Neural progenitor cell (in vitro differentiated cells): Measurements from ENCODE around the gene KCNQ1. TPM values are rescaled to one million over a fixed set of nuclear protein-coding genes. Genes with fewer than 3 reads are reported as not detected.

Experiments
- DNase-seq: peaks from one replicate; pipeline ENCODE4 v3.0.0-alpha.2; 2016; ENCODE audit warnings: low spot score
- H2AFZ ChIP-seq: fragments of 200-600 bp; sonication (generic); replicated peaks from 2 replicates; pipeline ENCODE4 v1.6.1; 2016; ENCODE audit warnings: antibody characterized with exemption
- H3F3A ChIP-seq: fragments of 200-600 bp; sonication (generic); 2 replicates; pipeline ENCODE4 v1.6.1; 2016; ENCODE audit warnings: antibody characterized with exemption, low read depth
- H3K27ac ChIP-seq: fragments of 200-600 bp; sonication (generic); 2 replicates; pipeline ENCODE4 v1.5.1; 2016; ENCODE audit warnings: mild to moderate bottlenecking
- H3K27me3 ChIP-seq: fragments of 200-600 bp; sonication (generic); 2 replicates; pipeline ENCODE4 v1.6.1; 2016; ENCODE audit warnings: mild to moderate bottlenecking, moderate library complexity
- H3K36me3 ChIP-seq: fragments of 200-600 bp; sonication (generic); 2 replicates; pipeline ENCODE4 v1.5.1; 2016
- H3K4me1 ChIP-seq: fragments of 200-600 bp; sonication (generic); 2 replicates; pipeline ENCODE4 v1.6.1; 2016; ENCODE audit warnings: mixed run types
- H3K4me2 ChIP-seq: fragments of 200-600 bp; sonication (generic); 2 replicates; pipeline ENCODE4 v1.6.1; 2016
- H3K4me3 ChIP-seq: fragments of 200-600 bp; sonication (generic); 2 replicates; pipeline ENCODE4 v1.5.1; 2016
- H3K79me2 ChIP-seq: fragments of 200-600 bp; sonication (generic); 2 replicates; pipeline ENCODE4 v1.6.1; 2016; ENCODE audit warnings: low read depth
- H3K9ac ChIP-seq: fragments of 200-600 bp; sonication (generic); 2 replicates; pipeline ENCODE4 v1.6.1; 2016
- H3K9me3 ChIP-seq: fragments of 200-600 bp; sonication (generic); 2 replicates; pipeline ENCODE4 v1.5.1; 2016; ENCODE audit warnings: low read depth
- H4K20me1 ChIP-seq: fragments of 200-600 bp; sonication (generic); 2 replicates; pipeline ENCODE4 v1.6.1; 2016; ENCODE audit warnings: low read depth
- H3K27ac Mint-ChIP-seq: 3 replicates; pipeline ENCODE4 v1.8.0; 2021; ENCODE audit warnings: mixed read lengths
- H3K27me3 Mint-ChIP-seq: 2 replicates; pipeline ENCODE4 v1.8.0; 2022; ENCODE audit warnings: low read depth, mild to moderate bottlenecking, inconsistent platforms, moderate library complexity, mixed read lengths; ENCODE audit not compliant: insufficient read depth
- H3K36me3 Mint-ChIP-seq: 3 replicates; pipeline ENCODE4 v1.8.0; 2021; ENCODE audit warnings: mixed read lengths
- H3K4me1 Mint-ChIP-seq: 3 replicates; pipeline ENCODE4 v1.8.0; 2021; ENCODE audit warnings: mixed read lengths
- H3K4me3 Mint-ChIP-seq: 3 replicates; pipeline ENCODE4 v1.8.0; 2021; ENCODE audit warnings: mild to moderate bottlenecking, moderate library complexity, mixed read lengths
- H3K9me3 Mint-ChIP-seq: 3 replicates; pipeline ENCODE4 v1.8.0; 2020; ENCODE audit warnings: mixed read lengths
- CTCF ChIP-seq: fragments of 200-600 bp; sonication (generic); IDR thresholded peaks from 2 replicates; pipeline ENCODE4 v1.5.1; 2017; ENCODE audit warnings: antibody characterized with exemption, mild to moderate bottlenecking
- EZH2 ChIP-seq: fragments of 200-600 bp; sonication (generic); IDR thresholded peaks from 2 replicates; pipeline ENCODE4 v1.6.1; 2017; ENCODE audit warnings: antibody characterized with exemption, mild to moderate bottlenecking, moderate library complexity
- EZH2phosphoT487 ChIP-seq: fragments of 200-600 bp; sonication (generic); IDR thresholded peaks from 2 replicates; pipeline ENCODE4 v1.6.1; 2017; ENCODE audit warnings: antibody characterized with exemption
- total RNA-seq: library from RNA; depleted of rRNA; stranded (reverse); fragments of >200 nt; gene quantifications from 2 replicates; pipeline ENCODE4 v1.2.3, GENCODE V29; 2015; ENCODE audit warnings: low replicate concordance

The KCNQ1 gene
- total RNA-seq, 1 donor from 2014 or later = 0.11 TPM

DNA sequence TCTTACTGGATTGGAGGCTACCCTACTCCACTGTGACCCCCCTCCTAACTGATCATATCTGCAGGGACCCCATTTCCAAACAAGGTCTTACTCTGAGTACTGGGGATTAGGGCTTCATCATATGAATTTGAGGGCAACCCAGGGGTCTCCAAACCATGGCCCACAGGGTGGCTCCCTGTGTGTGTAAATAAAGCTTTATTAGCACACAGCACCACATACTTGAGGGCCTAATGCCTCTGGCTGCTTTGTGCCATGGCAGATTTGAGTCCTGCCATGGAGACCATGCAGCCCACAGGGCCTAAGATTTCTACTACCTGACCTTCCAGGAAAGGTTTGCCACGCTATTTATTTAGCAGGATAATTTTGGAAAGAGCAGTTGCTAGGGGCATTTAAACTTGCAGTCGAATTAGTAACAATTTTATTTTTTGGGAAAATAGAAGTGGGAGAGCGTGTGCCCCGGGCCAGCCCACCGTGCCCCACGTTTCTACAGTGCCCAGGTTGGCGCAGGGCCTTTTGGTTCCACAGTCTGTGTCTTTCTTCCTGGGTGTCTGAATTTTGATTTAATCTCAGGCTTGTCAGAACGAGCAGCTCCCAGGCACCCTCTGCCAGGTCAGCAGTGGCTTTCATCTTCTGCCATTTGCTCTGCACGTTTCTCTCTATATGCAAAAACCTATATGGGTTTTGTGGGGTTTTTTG lies 92.3 kb downstream of the KCNQ1 start:
- Mint-ChIP-seq H3K27ac (no peak overlapping the region), H3K4me3 (no peak overlapping the region), H3K4me1 (peaks cover 41% of the 10 kb centered on the region), H3K36me3 (no peaks in the 10 kb centered on the region), H3K9me3 (no peaks in the 10 kb centered on the region), H3K27me3 (peaks cover 5% of the 10 kb centered on the region)
- Histone ChIP-seq H2AFZ (no peak overlapping the region), H3K36me3 (no peaks in the 10 kb centered on the region), H3K4me2 (no peak overlapping the region), H3K4me3 (no peak overlapping the region), H3K9ac (no peak overlapping the region), H3K9me3 (no peaks in the 10 kb centered on the region), H3K79me2 (no peaks in the 10 kb centered on the region), H4K20me1 (no peaks in the 10 kb centered on the region), H3K4me1 (peaks cover 19% of the 10 kb centered on the region), H3F3A (peaks cover 13% of the 10 kb centered on the region), H3K27ac (no peak overlapping the region), H3K27me3 (peaks cover 35% of the 10 kb centered on the region)
- no peak for DNase-seq
- no peak for TF ChIP-seq CTCF
- TF ChIP-seq EZH2 = no peak
- TF ChIP-seq EZH2phosphoT487 = no peak

GRCh38 chr11:2537896-2538724 lies 93.3 kb downstream of the KCNQ1 start:
- Mint-ChIP-seq H3K4me1 (peaks cover 37% of the 10 kb centered on the region), H3K36me3 (no peaks in the 10 kb centered on the region), H3K27ac (peak overlapping the region; percentile 72), H3K27me3 (peaks cover 2% of the 10 kb centered on the region), H3K4me3 (no peak overlapping the region), H3K9me3 (no peaks in the 10 kb centered on the region)
- H3F3A ChIP-seq = peaks cover 11% of the 10 kb centered on the region
- H3K79me2 ChIP-seq = no peaks in the 10 kb centered on the region
- peaks cover 44% of the 10 kb centered on the region for H3K27me3 ChIP-seq
- H3K4me3 ChIP-seq = no peak overlapping the region
- no peaks in the 10 kb centered on the region for H3K9me3 ChIP-seq
- no peak for DNase-seq
- no peak overlapping the region for H3K27ac ChIP-seq
- no peaks in the 10 kb centered on the region for H3K36me3 ChIP-seq
- no peak overlapping the region for H2AFZ ChIP-seq
- TF ChIP-seq EZH2phosphoT487 (no peak), CTCF (no peak), EZH2 (no peak)
- no peak overlapping the region for H3K4me2 ChIP-seq
- peaks cover 19% of the 10 kb centered on the region for H3K4me1 ChIP-seq
- H4K20me1 ChIP-seq = no peaks in the 10 kb centered on the region
- no peak overlapping the region for H3K9ac ChIP-seq

DNA sequence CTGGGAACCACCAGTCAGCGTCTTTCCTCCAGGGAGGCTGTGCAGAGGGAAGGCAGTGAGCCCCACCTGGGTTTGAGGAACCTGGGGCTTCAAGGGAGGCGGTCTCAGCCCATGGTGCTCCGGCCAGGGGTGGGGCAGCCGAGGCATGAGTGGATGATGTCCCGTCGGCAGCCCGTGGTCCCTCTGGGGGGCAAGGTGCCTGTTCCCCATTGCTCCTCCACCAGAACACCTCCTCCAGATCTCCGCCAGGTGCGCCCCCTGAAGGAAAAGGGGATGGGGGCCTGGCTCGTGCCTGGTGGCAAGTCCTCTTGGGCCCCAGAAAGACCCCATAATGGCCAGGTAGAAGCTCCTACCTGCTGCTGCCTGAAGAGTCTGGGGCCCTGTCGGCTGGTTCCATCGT lies 94.1 kb downstream of the KCNQ1 start:
- no peak for TF ChIP-seq EZH2
- no peak for TF ChIP-seq CTCF
- TF ChIP-seq EZH2phosphoT487 = no peak
- H2AFZ ChIP-seq = no peak overlapping the region
- H3K4me3 ChIP-seq = no peak overlapping the region
- Mint-ChIP-seq H3K4me1 (peaks cover 31% of the 10 kb centered on the region), H3K36me3 (no peaks in the 10 kb centered on the region), H3K27ac (no peak overlapping the region), H3K27me3 (peaks cover under 1% of the 10 kb centered on the region), H3K9me3 (no peaks in the 10 kb centered on the region), H3K4me3 (no peak overlapping the region)
- H3K27ac ChIP-seq = no peak overlapping the region
- H3K27me3 ChIP-seq = peaks cover 52% of the 10 kb centered on the region
- no peaks in the 10 kb centered on the region for H3K79me2 ChIP-seq
- peaks cover 17% of the 10 kb centered on the region for H3K4me1 ChIP-seq
- no peak overlapping the region for H3K9ac ChIP-seq
- no peak overlapping the region for H3K4me2 ChIP-seq
- H4K20me1 ChIP-seq = no peaks in the 10 kb centered on the region
- peaks cover 3% of the 10 kb centered on the region for H3F3A ChIP-seq
- DNase-seq = no peak
- no peaks in the 10 kb centered on the region for H3K9me3 ChIP-seq
- no peaks in the 10 kb centered on the region for H3K36me3 ChIP-seq
